ENCODE data around the gene ZFP36.
A peak's percentile ranks its signal among the peaks of the same experiment; 100 is the strongest.

Gene ZFP36

DNA sequence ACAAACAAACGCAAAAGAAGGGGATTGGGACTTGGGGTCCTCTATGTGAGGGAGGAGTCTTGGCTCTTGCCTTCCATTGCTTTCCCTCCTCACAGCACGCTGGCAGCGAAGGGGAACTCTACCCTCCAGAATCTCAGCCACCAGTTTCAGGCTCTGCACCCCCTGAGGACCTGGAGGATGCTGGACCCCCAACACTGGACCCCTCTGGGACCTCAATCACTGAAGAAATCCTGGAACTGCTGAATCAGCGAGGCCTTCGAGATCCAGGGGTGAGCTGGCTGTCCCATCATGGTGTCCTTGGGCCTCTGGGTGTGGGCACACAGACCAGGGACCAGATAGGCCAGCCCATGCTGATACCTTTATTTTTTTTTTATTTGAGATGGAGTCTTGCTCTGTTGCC lies 15.4 kb downstream of the ZFP36 start:
- no peak for DNase-seq

DNA sequence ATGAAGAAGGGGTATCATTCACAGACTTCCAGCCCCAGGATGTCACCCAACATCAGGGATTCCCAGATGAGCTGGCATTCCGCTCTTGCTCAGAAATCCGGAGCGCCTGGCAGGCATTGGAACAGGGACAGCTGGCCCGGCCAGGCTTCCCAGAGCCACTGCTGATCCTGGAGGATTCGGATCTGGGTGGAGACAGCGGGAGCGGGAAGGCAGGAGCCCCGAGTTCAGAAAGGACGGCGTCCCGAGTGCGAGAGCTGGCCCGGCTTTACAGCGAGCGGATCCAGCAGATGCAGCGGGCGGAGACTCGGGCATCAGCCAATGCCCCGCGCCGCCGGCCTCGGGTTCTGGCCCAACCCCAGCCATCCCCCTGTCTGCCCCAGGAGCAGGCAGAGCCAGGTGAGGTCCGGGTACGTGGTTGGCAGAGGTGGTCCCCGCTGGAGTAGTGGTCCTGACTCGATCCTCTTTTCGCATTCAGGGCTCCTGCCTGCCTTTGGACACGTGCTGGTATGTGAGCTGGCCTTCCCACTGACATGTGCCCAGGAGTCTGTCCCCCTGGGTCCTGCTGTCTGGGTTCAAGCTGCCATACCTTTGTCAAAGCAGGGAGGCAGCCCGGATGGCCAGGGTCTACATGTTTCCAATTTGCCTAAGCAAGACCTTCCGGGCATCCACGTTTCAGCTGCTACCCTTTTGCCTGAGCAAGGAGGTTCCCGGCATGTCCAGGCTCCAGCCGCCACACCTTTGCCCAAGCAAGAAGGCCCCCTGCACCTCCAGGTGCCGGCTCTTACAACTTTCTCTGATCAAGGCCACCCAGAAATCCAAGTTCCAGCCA lies 16.8 kb downstream of the ZFP36 start:
- no peak for DNase-seq

GRCh38 chr19:39424934-39425333 lies 18.3 kb downstream of the ZFP36 start:
- DNase-seq, result no peak

- DNase-seq, result no peak
Observed at GRCh38 chr19:39425744-39426143, 19.1 kb downstream of the ZFP36 start.

DNA sequence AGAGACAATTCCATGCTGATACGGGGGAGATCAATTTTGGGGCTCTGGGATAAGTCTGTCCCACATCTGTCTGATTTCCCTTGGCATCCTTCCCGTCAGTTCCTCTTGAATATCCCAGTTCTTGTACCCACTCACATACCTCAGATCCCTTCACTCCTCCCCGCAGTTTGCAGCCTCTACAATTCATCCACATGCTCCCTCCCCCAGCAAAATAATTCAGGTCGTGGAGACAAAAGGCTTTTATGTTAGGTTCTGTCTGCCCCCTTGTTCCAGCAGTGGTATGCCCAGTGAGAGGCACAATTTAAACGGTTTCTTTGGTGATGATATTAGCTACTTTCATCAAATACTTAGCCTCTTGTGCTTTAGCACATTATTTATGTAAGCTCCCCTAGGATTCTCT lies 19.5 kb downstream of the ZFP36 start:
- DNase-seq, result no peak

DNA sequence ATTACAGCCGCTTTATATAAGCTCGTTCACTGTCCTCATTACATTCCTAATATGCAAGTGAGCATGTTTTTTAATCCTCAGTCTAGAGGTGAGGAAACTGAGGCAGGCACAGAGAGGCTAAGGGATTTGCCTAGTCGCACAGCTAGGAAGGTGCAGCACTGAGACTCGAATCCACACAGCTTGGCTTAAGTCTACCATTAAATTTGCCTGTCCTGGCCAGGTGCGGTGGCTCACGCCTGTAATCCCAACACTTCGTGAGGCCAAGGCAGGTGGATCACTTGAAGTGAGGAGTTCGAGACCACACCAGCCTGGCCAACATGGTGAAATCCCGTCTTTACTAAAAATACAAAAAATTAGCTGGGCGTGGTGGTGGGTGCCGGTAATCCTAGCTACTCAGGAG lies 21.1 kb downstream of the ZFP36 start:
- DNase-seq, result no peak

- no peak for DNase-seq
Observed at GRCh38 chr19:39428283-39429112, 21.9 kb downstream of the ZFP36 start.

DNA sequence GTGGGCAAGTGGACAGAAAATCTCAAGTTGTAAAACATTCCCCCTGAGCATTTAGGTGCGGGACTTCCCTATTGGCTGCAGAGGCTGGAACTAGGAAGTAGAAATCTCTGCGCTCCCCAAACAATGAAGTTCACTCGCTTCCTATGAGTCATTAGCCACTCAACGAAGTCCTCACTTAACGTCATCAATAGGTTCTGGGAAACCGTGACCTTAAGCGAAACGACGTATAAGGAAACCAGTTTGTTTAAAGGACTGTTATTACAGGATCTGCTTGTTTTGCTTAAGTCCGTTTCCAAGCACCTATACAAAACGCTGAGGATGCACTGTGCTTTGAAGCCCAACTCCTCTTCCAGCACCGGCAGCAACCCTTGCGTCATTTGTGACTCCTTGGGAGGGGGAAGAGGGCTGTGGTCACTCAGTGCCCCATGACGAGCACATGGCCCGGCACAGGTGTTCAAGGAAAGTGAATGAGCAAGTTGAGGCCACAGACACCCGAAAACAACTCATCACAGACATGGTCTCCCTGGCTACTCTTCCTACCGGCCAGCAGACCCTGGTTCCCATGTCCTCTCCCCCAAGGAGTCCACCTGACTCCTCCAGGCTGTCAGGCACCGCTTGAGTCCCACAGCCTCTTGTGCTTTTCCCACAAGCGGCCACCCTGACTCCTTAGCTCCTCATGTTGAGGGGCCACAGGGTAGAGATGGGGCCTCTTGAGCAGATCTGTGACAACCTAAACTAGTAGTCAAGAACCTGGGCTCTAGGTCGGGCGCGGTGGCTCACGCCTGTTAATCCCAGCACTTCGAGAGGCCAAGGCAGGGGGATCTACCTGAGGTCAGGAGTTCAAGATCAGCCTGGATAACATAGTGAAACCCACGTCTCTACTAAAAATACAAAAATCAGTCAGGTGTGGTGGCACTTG lies 24.3 kb downstream of the ZFP36 start:
- DNase-seq, result peak; percentile 83

- DNase-seq, result no peak
Observed at GRCh38 chr19:39432677-39433025, 26.0 kb downstream of the ZFP36 start.

GRCh38 chr19:39433480-39434079 lies 26.9 kb downstream of the ZFP36 start:
- no peak for DNase-seq

- no peak for DNase-seq
Observed at GRCh38 chr19:39434123-39435076, 27.8 kb downstream of the ZFP36 start.

DNA sequence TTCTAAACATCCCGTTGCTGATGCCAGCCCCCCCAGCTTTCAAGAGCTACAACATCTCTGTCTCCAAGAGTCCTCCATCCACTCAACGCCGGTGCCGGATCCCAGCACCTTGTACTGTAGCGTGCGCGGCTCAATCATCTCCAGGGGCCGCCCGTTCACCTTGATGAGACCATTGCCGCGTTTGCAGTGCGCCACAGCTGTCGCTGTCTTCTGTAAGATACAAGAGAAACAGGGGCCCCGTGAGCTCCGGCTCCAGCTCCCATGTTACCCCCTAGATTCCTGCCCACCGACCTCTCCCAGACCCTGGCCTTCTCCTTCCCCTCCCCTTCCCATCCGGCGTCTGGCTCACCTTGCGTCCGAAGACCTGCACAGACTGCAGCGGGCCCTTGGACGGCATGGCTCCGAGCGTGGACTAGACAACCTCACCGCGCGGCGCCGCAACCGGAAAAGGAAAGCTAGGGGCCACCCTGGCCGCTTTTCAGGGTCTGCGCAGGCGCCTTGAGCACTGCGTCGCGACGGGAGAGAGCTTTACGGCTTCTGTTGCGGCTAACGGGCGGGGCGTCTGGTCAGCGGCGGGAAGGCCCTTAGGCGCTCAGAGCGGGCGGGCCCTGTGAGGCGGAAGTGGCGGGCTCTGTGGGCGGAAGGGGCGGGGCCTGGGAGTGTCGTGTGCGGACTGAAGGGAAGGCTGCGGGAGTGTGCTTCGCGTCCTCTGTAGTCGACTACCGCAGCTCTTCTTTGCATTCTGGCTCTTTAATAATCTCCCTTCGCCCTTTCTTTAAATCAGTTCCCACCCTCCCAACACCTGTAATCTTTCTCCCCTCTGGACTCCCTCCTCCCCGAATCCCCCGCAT lies 29.1 kb downstream of the ZFP36 start, which contains the start of gene RPS16:
RPS16 (minus strand) TSS at position 451 of the 851 bp plus-strand sequence; CDS start at position 397, 54 bp downstream.
- peak; percentile 99 for DNase-seq

DNA sequence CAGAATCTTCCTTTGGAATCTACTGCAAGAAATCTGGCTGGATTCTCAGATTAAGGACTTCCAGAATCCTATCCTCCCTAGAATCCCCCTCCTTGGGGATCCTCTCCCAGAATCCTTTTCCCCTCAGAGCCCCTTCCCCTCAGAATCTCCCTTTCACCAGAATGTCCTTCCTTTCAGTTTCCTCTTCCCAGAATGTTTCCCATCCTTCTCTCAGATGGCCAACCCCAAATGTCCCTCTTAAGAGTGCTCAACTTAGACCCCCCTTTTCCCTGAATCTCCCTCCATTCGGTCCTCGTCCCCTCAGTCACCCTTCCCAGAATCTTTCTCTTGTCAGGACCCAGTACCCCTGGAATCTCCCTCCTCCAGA lies 29.7 kb downstream of the ZFP36 start:
- no peak for DNase-seq

GRCh38 chr19:39438270-39438934 lies 31.8 kb downstream of the ZFP36 start:
- DNase-seq, result no peak

DNA sequence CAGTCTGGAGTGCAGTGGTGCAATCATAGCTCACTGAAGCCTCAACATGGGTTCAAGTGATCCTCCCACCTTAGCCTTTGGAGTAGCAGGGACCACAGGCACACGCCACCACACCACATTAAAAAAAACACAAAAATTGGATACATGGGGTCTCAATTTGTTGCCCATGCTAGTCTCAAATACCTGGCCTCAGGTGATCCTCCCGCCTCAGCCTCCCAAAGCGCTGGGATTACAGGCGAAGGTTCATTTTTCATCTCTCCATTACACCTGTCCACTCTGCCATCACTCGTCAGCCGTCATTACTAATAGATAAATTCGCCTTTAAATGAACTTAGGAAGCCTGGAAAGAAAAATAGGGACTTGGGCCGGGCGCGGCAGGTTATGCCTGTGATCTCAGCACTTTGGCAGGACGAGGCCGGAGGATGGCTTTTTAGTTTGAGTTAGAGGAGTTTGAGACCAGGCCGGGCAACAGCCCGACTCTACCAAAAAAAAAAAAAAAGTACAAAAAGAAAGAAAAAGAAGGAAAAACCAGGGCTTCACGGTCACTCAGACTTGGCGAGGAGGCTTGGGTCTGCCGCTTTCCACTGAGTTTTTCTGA lies 38.0 kb downstream of the ZFP36 start:
- no peak for DNase-seq

DNA sequence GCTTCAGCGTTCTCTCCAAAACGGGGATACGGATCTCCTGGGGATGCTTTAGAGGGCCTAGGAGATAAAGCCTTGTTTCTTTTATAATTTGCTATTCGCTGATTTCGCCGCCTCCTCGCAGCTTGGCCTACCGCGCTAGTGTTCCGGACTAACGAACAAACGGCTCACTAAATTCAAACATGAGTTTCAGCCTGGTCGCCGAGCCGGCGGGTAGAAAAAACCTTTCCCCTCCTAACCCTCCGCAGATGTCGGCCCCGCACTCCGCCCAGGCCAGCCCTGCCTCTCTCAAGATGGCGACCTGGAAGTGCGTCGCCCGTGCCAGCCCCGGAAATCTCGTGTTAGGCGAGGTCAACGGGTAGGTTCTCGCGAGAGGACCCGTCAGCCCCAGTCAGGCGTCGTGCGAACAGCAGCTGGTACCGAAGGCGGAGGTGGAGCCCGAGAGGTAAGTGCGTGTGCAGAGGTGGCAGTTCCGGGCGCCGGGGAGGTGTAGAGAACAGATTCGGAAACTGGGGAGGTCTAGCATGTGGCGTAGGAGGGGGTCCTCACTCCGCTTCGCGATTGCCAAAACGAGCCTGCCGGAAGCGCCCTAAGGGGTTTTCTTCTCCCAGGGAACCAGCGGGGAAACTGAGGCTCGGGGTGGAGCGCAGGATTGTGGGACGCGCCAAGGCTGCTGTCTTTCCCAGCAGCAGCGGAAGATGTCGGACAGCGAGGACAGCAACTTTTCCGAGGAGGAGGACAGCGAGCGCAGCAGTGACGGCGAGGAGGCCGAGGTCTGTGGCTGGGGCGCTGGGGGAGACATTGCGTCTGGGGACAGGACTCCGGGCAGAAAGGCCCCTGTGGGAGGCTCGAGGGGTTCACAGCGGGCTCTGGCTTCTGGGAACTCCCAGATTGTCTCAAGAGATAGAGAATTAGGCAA lies 38.8 kb downstream of the ZFP36 start, which contains the start of gene SUPT5H:
SUPT5H (plus strand) TSS at position 387 of the 916 bp plus-strand sequence; CDS start at position 696, 309 bp downstream.
- DNase-seq, result peak; percentile 99

GRCh38 chr19:39446365-39447084 lies 39.9 kb downstream of the ZFP36 start:
- DNase-seq, result no peak

Measured in CD4-positive, alpha-beta T cell treated with Interleukin-12 subunit alpha and Interleukin-12 subunit beta, for 1 hour (primary cell).